Small intestine (tissue), 7 donors: Measurements from ENCODE around the gene KRT31. TPM values are rescaled to one million over a fixed set of nuclear protein-coding genes. Genes with fewer than 3 reads are reported as not detected.
"Not testable (repeated sequence)": the region's sequence is repeated elsewhere in the genome, so short reads cannot be mapped to it uniquely, and the experiment has no call there.

ENCODE experiments used
- DNase-seq, 2 donors: peaks; one replicate each; pipeline versions ENCODE4 v3.0.0 to v3.0.0-alpha.2; 2013
- FAIRE-seq: peaks from 2 replicates; lab custom pipeline; 2012; peaks lifted over from hg19 to GRCh38; lab: Jason Lieb, UNC
- H3K27ac ChIP-seq, 3 donors: one replicate each; pipeline ENCODE4 v1.5.1; 2013; ENCODE audit warnings: low read length in 2 of 3, mild to moderate bottlenecking in 2 of 3, control low read depth in 1 of 3, inconsistent platforms in 1 of 3, low read depth in 1 of 3, moderate library complexity in 1 of 3
- H3K27me3 ChIP-seq, 3 donors: one replicate each; pipeline ENCODE4 v1.6.1; 2013; ENCODE audit warnings: low read length in 3 of 3, inconsistent platforms in 1 of 3; ENCODE audit not compliant: control insufficient read depth in 3 of 3, insufficient read depth in 3 of 3
- H3K36me3 ChIP-seq, 3 donors: one replicate each; pipeline ENCODE4 v1.6.1; 2013; ENCODE audit warnings: low read length in 3 of 3, inconsistent platforms in 1 of 3, low read depth in 1 of 3, mild to moderate bottlenecking in 1 of 3, moderate library complexity in 1 of 3; ENCODE audit not compliant: control insufficient read depth in 3 of 3, insufficient read depth in 2 of 3
- H3K4me1 ChIP-seq, 3 donors: one replicate each; pipeline ENCODE4 v1.6.1; 2013; ENCODE audit warnings: low read length in 2 of 3, inconsistent platforms in 1 of 3, low read depth in 1 of 3, mild to moderate bottlenecking in 1 of 3, moderate library complexity in 1 of 3; ENCODE audit not compliant: control insufficient read depth in 3 of 3, insufficient read depth in 2 of 3
- H3K4me3 ChIP-seq, 3 donors: one replicate each; pipeline ENCODE4 v1.5.1; 2013; ENCODE audit warnings: low read length in 3 of 3, control low read depth in 1 of 3, inconsistent platforms in 1 of 3, low read depth in 1 of 3, mild to moderate bottlenecking in 1 of 3, moderate library complexity in 1 of 3
- H3K9me3 ChIP-seq, 2 donors: one replicate each; pipeline ENCODE4 v1.6.1; 2013; ENCODE audit warnings: low read depth in 1 of 2, low read length in 1 of 2; ENCODE audit not compliant: control insufficient read depth in 2 of 2, insufficient read depth in 1 of 2
- WGBS, 3 donors: extraction: QIAGEN DNeasy Blood & Tissue Kit; methylation state at CpG; one replicate each; pipeline ENCODE4 v1.1.7; 2013; 5-methylcytosine and 5-hydroxymethylcytosine counted together
- polyA plus RNA-seq, 4 donors: library from polyadenylated mRNA; stranded (reverse) in 3 of 4; unstranded in 1 of 4; fragments of 200-250 nt in 3 of 4; fragments of 120-200 nt in 1 of 4; gene quantifications; one replicate each; pipeline versions ENCODE4 v1.2.1 to v1.2.3, GENCODE V29; 2013
- donor health status: healthy with polysubstance abuse.
- donor health status: control.
- donor health status: control.
- donor health status: Bipolar disorder and iron deficiency.
- donor health status: healthy.

Gene KRT31
- polyA plus RNA-seq, 4 donors = not detected

GRCh38 chr17:41393294-41393693, 4.1 kb downstream of the KRT31 start:
- no peaks in the 10 kb centered on the region for H3K4me1 ChIP-seq
- WGBS, 3 donors = 78 to 81% (median 79%) methylated on average over 5 of the region's 5 CpGs
- peaks cover 0 to 3% of the 10 kb centered on the region in 2 donors for H3K9me3 ChIP-seq
- H3K27me3 ChIP-seq = peaks cover 0 to 5% (median 0%) of the 10 kb centered on the region in 3 donors
- no peak overlapping the region for H3K27ac ChIP-seq
- H3K36me3 ChIP-seq = no peaks in the 10 kb centered on the region
- FAIRE-seq (no peak), DNase-seq (no peak)
- H3K4me3 ChIP-seq = no peak overlapping the region

- no peaks in the 10 kb centered on the region for H3K4me1 ChIP-seq
- H3K27me3 ChIP-seq = peaks cover 0 to 7% (median 0%) of the 10 kb centered on the region in 3 donors
These were observed 5.1 kb downstream of the KRT31 start for GRCh38 chr17:41392278-41392677.

GRCh38 chr17:41391535-41391934, 5.9 kb downstream of the KRT31 start:
- Histone ChIP-seq H3K27ac (no peak overlapping the region), H3K9me3 (peaks cover 0 to 10% of the 10 kb centered on the region in 2 donors), H3K27me3 (peaks cover 0 to 7% (median 0%) of the 10 kb centered on the region in 3 donors), H3K4me1 (no peaks in the 10 kb centered on the region), H3K4me3 (no peak overlapping the region), H3K36me3 (no peaks in the 10 kb centered on the region)
- DNase-seq (no peak), FAIRE-seq (no peak)
- WGBS, 3 donors = 15 to 41% (median 25%) methylated on average over 2 of the region's 2 CpGs

More at GRCh38 chr17:41392278-41392677, 5.1 kb downstream of the KRT31 start:
- no peak overlapping the region for H3K4me3 ChIP-seq
- H3K27ac ChIP-seq = no peak overlapping the region
- no peak for FAIRE-seq
- 94 to 100% (median 100%) methylated on average over 1 of the region's 1 CpG for WGBS, 3 donors
- peaks cover 0 to 9% of the 10 kb centered on the region in 2 donors for H3K9me3 ChIP-seq
- H3K36me3 ChIP-seq = no peaks in the 10 kb centered on the region
- DNase-seq = no peak

GRCh38 chr17:41390411-41390938, 6.9 kb downstream of the KRT31 start:
- Histone ChIP-seq H3K4me3 (no peak overlapping the region), H3K27ac (no peak overlapping the region), H3K4me1 (no peaks in the 10 kb centered on the region), H3K27me3 (peaks cover 0 to 5% (median 0%) of the 10 kb centered on the region in 3 donors), H3K36me3 (no peaks in the 10 kb centered on the region), H3K9me3 (peaks cover 0 to 10% of the 10 kb centered on the region in 2 donors)
- peak; percentile 10 to 46 for DNase-seq
- FAIRE-seq = no peak
- WGBS, 3 donors = 21 to 41% (median 27%) methylated on average over 7 of the region's 7 CpGs

GRCh38 chr17:41387670-41388069, 9.7 kb downstream of the KRT31 start:
- no peak for DNase-seq
- FAIRE-seq = no peak
- no peak overlapping the region for H3K4me3 ChIP-seq
- no peak overlapping the region for H3K27ac ChIP-seq
- H3K36me3 ChIP-seq = no peaks in the 10 kb centered on the region
- peaks cover 0 to 7% of the 10 kb centered on the region in 2 donors for H3K9me3 ChIP-seq
- no peaks in the 10 kb centered on the region for H3K4me1 ChIP-seq
- H3K27me3 ChIP-seq = peaks cover 0 to 2% (median 0%) of the 10 kb centered on the region in 3 donors
- WGBS, 3 donors = 79 to 86% (median 85%) methylated on average over 4 of the region's 4 CpGs

GRCh38 chr17:41386227-41386626, 11.2 kb downstream of the KRT31 start:
- no peaks in the 10 kb centered on the region for H3K4me1 ChIP-seq
- 94 to 98% (median 96%) methylated on average over 1 of the region's 1 CpG for WGBS, 3 donors
- no peak overlapping the region for H3K4me3 ChIP-seq
- DNase-seq (no peak), FAIRE-seq (no peak)
- H3K27me3 ChIP-seq = peaks cover 0 to 2% (median 2%) of the 10 kb centered on the region in 3 donors
- no peaks in the 10 kb centered on the region for H3K36me3 ChIP-seq
- H3K27ac ChIP-seq = no peak overlapping the region
- peaks cover 0 to 7% of the 10 kb centered on the region in 2 donors for H3K9me3 ChIP-seq

- H3K4me1 ChIP-seq = no peaks in the 10 kb centered on the region
- no peaks in the 10 kb centered on the region for H3K36me3 ChIP-seq
- H3K9me3 ChIP-seq = peaks cover 0 to 7% of the 10 kb centered on the region in 2 donors
- H3K4me3 ChIP-seq = no peak overlapping the region
- peaks cover 0 to 5% (median 2%) of the 10 kb centered on the region in 3 donors for H3K27me3 ChIP-seq
- DNase-seq (no peak), FAIRE-seq (no peak)
- no peak overlapping the region for H3K27ac ChIP-seq
- 96 to 100% (median 97%) methylated on average over 1 of the region's 1 CpG for WGBS, 3 donors
These were observed 13.7 kb downstream of the KRT31 start for GRCh38 chr17:41383690-41384089.

GRCh38 chr17:41382394-41382793, 15.0 kb downstream of the KRT31 start:
- WGBS, 3 donors = 87 to 92% (median 92%) methylated on average over 1 of the region's 1 CpG
- no peak for FAIRE-seq

GRCh38 chr17:41381943-41382342, 15.5 kb downstream of the KRT31 start, which contains the start of gene KRT34:
Gene KRT34, minus strand, starts transcription at chr17:41382306. Its CDS starts 60 bp downstream, at chr17:41382246.
- H3K9me3 ChIP-seq, FAIRE-seq, H3K36me3 ChIP-seq, H3K27ac ChIP-seq, DNase-seq, H3K4me3 ChIP-seq, H3K4me1 ChIP-seq, H3K27me3 ChIP-seq: not testable (repeated sequence)
- WGBS, 3 donors = 88 to 91% (median 90%) methylated on average over 13 of the region's 13 CpGs

More at GRCh38 chr17:41382394-41382793, 15.0 kb downstream of the KRT31 start:
- H3K36me3 ChIP-seq = no peaks in the 10 kb centered on the region
- H3K27me3 ChIP-seq = peaks cover 0 to 5% (median 2%) of the 10 kb centered on the region in 3 donors
- H3K4me1 ChIP-seq = no peaks in the 10 kb centered on the region
- H3K4me3 ChIP-seq = no peak overlapping the region
- H3K27ac ChIP-seq = no peak overlapping the region
- H3K9me3 ChIP-seq = peaks cover 0 to 2% of the 10 kb centered on the region in 2 donors
- no peak for DNase-seq
